Measurements from ENCODE around the gene TPX2.
A peak's percentile ranks its signal among the peaks of the same experiment; 100 is the strongest.
"Not testable (repeated sequence)": the region's sequence is repeated elsewhere in the genome, so short reads cannot be mapped to it uniquely, and the experiment has no call there.

The TPX2 gene

DNA sequence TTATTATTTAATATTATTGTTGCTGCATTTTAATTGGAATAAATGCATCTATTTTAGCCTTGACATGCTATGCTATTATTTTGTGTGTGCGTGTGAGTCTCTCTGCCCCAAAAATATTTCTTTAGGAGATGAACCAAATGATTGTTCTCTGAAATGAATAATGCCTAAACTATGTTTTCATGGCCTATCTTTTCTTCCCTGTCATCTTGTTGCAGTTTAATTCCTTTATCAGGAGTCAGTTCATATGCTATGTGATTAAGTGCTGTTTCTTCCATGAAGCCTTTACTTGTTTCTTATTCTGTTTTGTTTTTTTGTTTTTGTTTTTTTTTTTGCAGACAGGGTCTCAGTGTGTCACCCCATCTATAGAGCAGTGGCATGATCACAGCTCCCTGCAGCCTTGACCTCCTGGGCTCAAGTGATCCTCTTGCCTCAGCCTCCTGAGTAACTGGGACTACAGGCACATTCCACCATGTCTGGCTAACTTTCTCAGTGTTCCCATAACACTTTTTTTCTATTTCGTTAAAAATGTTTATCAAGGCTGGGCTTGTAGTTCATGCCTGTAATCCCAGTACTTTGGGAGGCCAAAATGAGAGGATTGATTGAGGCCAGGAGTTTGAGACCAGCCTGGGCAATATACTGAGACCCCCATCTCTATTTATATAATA lies 25.7 kb downstream of the TPX2 start:
- no peak for DNase-seq (ENCODE audit: low read depth)

DNA sequence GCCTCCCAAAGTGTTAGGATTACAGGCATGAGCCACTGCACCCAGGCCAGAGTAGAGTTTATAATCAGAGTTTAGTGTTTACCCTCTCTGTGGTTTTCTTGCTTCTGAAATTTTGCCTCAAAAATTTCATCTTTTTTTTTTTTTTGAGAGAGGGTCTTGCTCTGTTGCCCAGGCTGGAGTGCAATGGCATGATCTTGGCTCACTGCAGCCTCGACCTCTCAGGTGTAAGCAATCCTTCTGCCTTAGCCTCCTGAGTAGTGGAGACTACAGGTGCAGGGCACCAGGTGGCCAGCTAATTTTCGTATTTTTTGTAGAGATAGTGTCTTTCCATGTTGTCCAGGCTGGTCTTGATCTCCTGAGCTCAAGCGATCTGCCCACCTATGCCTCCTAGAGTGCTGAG lies 28.7 kb downstream of the TPX2 start:
- DNase-seq (ENCODE audit: low read depth): no peak

DNA sequence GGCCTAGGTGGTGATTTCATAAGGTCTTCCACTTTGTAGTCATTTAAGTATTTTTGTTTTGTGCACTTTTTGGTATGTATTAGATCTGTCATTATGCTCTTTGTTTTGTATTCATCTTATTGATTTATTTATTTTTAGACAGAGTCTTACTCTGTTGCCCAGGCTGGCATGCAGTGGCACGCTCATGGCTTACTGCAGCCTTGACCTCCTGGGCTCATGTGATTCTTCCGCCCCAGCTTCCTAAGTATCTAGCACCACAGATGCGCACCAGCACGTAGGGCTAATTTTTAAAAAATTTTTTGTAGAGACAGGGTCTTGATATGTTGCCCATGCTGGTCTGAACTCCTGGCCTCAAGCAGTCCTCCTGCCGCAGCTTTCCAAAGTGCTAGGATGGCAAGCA lies 30.6 kb downstream of the TPX2 start:
- DNase-seq (ENCODE audit: low read depth): no peak

DNA sequence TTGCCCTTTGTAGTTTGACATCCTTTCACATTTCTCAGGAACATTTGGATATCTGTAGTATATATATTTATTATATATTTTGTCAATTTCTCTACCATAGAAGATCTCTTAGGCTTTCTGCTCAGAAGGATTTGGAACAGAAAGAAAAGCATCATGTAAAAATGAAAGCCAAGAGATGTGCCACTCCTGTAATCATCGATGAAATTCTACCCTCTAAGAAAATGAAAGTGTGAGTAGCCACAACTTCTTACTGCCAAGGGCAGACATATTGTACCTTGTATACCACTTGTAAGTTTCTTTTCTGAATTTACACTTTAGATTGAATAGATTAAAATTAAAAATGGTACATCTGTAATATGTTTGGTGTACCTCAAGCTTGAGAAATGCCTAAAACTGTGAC lies 31.2 kb downstream of the TPX2 start:
- DNase-seq (ENCODE audit: low read depth): no peak

DNA sequence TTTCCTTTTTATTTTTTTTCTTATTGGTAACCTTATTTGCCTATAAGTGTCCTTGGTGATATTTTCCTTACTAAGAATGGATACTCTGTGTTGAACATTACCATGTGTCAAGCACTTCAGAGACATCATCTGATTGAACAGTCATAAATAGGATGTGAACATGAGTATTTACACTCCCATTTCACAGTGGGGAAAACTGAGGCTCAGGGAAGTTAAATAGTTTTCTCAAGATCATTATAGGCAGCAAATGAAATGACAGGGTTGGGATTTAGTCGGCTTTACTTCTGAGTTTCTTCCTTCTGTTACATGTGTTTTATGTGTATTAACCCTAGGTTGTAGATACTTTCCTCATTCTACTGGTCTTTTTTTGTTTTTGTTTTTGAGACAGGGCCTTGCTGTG lies 35.3 kb downstream of the TPX2 start:
- DNase-seq (ENCODE audit: low read depth): no peak

DNA sequence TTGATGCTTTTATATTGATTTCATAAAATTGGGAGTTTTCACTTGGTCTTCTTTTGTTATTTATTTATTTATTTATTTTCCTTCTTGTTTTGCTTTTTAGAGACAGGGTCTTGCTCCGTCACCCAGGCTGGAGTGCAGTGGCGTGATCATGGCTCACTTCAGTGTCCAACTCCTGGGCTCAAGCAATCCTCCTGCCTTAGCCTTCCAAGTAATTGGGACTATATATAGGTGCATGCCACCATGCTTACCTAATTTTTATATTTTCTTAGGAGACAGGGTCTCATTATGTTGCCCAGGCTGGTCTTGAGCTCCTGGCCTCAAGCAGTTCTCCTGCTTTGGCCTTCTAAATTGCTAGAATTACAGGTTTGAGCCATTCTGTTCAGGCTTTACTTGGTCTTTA lies 41.7 kb downstream of the TPX2 start:
- no peak for DNase-seq (ENCODE audit: low read depth)

DNA sequence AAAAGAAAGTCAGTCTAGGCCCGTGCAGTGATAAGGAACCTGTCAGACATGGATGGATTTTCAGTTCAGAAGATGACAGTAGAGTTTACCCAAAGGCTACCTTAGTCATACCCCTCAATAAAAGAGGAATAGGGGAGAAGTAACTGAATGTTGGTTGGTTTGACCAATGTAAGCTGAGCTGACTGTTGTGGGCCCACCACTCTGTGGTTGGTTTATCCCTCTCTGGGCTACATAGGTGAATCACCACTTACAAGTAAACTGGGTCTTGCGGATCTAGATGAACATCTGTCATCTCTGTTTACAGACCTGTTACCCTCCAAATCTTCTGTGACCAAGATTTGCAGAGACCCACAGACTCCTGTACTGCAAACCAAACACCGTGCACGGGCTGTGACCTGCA lies 42.9 kb downstream of the TPX2 start:
- DNase-seq (ENCODE audit: low read depth): no peak

DNA sequence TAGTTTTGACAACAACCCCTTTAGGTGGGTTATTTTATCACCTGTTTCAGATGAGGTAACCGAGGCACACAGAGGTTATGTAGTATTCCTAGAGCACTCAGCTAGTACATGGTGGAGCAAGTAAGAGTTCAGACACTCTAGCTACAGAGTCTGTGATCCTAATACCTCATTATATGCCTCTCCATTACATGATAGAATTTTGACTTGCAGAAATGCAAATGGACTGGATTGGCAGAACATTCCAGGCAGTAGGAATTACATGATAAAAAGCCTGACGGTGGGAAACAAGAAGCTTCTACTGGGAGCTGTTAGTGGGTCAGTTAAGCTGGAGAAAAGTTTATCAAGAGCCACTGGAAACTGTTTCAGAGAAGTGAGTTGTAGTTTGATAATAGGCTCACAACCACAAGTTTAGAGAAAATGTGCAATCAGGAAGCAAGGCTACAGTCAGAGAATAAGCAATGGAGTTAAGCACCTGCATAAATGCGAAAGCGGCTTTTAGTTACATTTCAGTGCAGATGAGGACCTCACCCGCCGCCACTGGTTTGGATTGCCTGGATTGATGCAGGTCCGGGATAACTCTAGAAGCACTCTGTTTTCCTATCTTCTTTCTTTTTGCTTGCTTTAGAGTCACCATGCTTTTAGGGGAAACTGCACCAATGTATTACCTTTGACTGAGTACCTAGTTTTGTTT lies 45.4 kb downstream of the TPX2 start:
- no peak for DNase-seq (ENCODE audit: low read depth)

DNA sequence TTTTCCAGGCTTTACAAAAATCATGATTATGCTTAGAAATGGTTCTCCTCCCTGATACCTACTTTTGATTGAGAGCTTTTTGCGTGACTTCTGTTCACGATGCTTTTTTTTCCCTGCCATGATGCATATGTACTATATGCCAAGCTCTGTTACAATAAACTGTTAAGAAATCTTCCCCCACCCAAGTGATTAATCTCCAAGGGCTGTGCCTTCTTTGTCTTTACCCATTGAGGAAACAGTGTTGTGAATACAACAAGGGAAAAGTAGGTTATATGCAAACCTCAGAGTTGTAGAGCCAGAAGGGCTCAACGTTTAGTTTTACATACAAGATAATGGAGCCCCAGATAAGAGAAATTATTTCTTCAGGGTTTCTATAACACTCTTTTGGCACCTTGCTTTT lies 46.0 kb downstream of the TPX2 start:
- DNase-seq (ENCODE audit: low read depth): no peak

DNA sequence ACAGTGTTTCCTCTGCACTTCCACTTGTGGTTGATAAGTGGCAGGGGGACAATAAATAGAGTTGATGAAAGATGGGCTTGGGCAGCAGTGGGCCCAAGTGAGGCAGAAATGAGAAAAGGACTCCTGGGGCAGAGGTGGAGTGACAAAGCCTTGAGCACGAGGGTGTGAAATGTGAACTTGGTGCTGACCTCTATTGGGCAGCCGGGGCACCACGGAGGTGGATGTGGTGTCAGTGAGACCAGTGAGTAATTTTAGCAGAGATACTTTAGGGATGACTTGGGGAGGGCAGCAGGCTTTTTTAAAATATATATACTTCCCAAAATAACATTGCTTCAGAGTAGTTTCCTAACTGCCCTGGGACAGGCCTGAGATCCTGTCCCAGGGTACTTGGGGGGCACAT lies 49.5 kb downstream of the TPX2 start:
- DNase-seq (ENCODE audit: low read depth): peak; percentile 26

DNA sequence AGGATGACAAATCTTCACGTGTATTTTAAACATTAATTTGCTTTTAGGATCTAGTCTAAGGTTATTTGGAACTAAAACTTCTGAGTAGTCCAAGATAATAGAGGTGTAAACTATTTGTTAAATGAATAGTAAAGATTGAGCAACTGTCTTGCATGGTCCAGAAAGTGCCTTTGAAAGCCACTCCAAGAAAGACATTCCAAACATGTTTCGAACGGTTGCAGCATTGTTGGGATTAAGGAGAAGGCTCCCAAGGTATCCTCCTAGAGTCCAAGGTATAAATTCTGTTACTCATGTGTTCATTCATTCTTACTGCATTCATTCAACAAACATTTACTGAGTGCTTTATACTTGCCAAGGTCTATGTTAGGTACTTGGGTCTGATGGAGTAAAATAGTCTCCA lies 51.3 kb downstream of the TPX2 start:
- no peak for DNase-seq (ENCODE audit: low read depth)

DNA sequence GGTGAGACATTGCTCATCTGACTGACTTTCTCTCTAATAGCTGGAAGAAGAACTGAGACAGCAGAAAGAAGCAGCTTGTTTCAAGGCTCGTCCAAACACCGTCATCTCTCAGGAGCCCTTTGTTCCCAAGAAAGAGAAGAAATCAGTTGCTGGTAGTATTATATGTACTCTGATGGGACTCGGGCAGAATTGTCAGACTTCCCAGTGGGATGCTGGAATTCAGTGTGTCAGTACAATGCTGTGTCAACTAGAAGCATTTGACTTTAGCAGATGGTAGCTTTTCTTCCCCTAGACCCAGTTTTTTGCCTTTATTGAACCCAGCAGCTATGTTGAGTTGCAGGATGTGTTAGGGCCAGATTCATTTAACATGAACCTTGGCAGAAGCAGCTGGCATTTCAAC lies 58.3 kb downstream of the TPX2 start:
- no peak for DNase-seq (ENCODE audit: low read depth)

DNA sequence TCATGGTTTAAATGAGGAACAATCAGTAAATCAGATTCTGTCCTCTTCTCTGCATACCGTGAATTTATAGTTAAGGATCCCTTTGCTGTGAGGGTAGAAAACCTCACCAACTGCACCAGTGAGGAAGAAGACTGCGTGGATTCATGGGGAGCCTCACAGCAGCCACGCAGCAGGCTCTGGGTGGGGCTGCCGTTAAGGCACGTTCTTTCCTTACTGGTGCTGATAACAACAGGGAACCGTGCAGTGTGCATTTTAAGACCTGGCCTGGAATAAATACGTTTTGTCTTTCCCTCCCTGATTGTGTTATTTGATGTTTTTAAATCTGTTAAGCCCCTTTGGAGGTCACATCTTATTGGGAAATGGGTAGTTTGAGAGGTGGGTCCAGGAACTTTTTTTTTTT lies 62.4 kb downstream of the TPX2 start:
- no peak for DNase-seq (ENCODE audit: low read depth)

DNA sequence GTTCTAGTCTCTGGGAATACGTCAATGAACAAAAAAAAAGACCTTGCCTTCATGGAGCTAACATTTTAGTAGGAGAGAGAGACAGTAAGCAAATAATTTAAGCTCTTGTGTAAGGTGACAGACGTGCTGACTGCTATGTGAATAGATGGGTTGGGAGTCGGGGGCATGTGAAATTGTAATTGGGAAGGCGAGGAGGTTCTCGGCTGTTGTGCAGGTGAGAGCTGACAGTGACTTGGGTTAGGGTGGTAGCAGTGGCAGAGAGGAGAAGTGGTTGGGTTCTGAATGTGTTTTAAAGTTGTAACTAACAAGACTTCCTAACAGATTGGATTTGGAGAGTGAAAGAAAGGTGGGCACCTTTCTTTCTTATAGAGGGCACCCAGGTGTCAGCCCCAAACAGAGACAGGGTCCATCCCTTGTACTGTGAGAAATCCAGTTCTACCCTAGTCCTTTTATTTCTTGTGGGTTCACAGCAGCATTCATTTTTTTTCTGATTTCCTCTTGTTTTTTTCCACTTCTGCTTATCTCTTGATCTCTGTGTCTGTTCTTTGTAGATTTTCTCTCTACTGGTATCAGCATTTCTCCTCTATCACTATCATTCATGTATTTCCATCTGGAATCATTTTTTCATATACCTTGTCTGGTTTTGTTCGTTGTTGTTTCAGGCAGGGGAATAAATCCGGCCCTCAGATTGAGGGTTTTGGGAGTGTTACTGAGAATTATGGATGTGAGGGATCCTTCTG lies 64.6 kb downstream of the TPX2 start:
- DNase-seq (ENCODE audit: low read depth): no peak

DNA sequence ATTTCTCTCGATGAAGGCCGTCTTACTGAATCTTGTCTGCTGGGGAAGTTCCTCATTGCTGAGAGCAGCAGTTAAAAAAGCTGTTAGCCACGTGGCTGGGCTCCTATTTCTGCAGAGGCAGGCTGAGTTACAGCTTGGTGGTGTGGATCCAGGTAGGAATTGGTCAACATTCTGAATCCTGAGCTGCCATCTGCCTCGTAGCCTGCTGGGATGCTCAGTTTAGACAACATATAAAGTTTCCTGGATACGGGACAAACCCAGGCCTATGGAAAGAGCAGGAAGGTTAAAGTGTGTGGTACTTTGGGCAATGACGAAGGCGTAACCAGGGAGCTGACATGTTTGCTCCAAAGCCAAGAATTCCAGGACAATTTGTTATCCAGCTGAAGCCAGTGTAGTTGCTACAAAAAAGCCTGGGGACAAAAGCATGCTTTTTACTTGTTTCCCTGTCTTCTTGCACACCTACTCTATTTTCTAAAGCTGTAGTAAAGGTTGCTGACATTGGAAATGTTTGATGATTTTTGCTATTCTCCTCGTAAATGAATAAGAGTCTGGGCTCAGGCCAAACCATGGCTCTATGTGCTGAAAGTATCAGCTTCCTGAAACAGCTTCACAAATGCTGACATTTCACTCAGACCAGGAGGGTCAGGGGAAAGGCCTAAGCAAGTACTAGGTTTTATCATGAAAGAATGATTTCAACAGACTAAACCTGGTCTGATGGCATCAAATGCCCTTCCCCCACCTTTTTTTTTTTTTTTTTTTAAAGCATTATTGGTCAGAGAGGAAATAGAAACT lies 67.7 kb downstream of the TPX2 start:
- DNase-seq (ENCODE audit: low read depth): no peak

DNA sequence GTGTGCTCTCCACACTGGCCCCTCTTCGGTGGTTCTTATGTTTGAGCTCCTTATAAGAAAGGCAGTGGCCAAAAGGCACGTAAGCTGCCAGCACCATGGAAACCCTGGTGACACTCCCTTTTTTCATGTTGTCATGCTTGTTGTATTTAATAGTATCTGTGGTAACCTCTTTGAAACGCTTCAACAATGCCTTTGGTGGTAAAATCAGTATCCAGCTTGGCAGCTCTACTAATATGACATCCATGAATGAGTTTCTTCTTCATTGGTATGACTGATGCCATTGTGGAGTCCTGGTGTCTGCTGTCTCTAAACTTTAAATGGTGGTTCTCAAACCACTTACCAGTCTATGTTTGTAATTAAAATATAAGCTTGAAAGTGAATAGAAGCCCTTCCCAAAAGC lies 69.4 kb downstream of the TPX2 start:
- DNase-seq (ENCODE audit: low read depth): no peak

DNA sequence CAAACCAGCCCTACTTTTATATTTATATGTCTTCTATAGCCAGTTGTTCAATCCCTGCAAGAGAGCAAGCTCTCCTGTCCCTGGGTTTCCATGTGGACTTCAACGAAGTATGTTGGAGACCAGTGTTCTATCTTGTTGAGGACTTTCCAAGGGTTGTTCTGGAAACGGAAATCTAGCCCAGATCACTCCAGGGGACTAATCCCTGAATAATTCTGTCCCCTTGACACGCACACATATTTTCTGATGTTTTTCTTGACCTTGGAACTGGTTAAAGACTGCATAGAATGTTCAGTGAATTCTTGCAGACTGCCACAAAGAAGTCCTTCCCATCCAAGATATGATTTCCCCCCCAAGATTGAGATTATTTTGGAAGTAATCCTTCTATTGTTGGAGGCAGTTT lies 70.6 kb downstream of the TPX2 start:
- no peak for DNase-seq (ENCODE audit: low read depth)

DNA sequence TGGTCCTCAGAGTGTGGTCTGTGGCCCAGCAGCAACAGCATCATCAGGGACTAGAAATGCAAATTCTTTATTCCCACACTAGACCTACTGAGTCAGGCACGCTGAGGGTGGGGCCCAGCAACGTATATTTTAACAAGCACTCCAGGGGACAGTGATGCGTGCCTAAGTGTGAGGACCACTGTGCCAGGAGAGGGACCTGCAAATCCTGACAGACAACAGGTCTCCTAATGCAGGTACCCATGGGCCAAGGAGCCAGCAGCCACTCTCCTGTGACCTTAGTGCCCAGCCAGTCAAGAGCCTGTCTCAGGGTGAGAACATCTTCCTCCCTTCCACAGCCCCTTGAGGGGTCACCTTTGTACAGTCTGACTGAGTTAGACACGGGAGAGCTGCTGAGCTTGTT lies 72.1 kb downstream of the TPX2 start:
- no peak for DNase-seq (ENCODE audit: low read depth)

DNA sequence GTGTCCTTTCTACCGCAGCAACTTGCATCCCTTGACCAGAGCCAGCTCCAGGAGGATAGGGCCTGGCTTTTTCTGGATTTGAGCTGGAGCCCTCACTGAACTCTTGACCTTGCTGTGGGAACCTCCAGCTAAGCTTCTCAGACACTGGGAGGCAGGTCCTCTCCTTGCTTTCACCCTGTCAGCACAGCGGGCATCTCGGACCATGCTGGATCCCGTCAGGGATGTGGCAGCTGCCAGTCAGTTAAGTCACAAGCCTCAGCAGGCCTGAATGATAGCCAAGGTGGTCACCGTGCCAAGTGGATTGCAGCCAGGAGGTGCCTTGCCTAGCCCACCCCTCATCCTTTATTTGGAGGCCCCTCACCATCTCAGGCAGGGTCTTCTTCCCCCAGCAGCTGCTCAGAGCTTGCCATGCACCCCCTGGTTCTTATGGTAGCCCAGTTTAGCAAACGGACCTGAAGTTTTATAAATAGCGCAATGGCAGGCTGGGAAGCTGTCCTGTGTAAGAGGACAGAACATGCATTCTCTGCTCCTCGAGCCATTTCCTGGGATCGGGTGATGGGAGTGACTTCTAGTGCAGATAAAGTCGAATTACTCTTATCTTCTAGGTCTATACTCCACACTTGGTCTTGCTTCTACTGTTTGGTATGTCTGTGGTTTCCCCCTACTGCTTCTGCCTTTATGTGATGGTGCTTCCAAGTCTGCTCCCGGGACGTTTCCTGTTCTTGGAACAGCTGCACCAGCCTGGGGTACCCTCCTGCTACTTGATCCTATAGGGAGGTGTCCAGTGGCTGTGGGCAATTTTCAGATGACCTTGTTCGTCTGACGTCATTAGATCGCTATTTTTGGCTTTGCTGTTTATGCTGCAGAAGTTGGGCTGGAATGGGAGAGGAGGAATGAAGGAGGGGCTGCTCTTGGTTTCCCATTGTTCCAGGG lies 73.0 kb downstream of the TPX2 start:
- no peak for DNase-seq (ENCODE audit: low read depth)

DNA sequence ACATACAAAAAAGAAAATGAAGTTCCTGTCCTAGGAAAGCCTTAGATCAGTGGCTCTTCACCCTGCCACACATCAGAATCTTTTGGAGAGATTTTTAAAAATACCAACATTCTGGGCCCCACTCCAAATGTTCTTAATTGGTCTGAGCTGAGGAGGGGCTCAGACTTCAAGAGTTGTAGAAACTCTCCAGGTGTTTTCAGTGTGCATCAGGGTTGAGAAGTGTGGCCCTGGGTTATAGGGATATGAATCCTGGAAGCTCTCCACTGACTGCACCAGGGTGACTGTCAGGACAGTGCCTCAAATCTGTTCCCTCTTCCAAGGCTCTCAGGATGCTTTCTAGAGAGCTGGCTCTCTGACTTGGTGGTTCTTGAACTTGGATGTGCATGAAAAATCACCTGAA lies 74.5 kb downstream of the TPX2 start:
- DNase-seq (ENCODE audit: low read depth): no peak

DNA sequence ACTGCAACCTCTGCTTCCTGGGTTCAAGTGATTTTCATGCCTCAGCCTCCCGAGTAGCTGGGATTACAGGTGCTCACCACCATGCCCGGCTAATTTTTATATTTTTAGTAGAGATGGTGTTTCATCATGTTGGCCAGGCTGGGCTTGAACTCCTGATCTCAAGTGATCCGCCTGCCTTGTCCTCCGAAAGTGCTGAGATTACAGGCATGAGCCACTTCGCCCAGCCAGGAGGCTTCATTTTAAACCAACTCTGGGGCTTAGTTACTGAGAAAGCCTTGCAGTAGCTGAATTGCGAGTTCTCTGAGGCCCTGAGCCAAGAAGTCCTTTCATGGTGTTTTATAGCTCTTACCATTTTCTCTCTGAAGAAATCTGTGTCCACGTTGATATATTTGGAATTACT lies 75.1 kb downstream of the TPX2 start:
- not testable (repeated sequence) for DNase-seq (ENCODE audit: low read depth)

All from HS-5 (cell line).